Effector memory CD4-positive, alpha-beta T cell (primary cell): ENCODE results near the gene ATP8A2.

ENCODE experiments used
- DNase-seq, 3 donors: peaks; one replicate each; pipeline ENCODE4 v3.0.0-alpha.2; 2020
- H3K27ac ChIP-seq: 2 replicates; pipeline ENCODE4 v1.7.0; 2013; ENCODE audit warnings: mild to moderate bottlenecking, low read length, moderate library complexity; ENCODE audit not compliant: insufficient read depth, poor library complexity, severe bottlenecking
- H3K27me3 ChIP-seq: replicated peaks from 2 replicates; pipeline ENCODE4 v1.7.0; 2013; ENCODE audit warnings: mild to moderate bottlenecking, low read length; ENCODE audit not compliant: insufficient read depth, control insufficient read depth, poor library complexity, severe bottlenecking
- H3K36me3 ChIP-seq: 2 replicates; pipeline ENCODE4 v1.7.0; 2013; ENCODE audit warnings: mild to moderate bottlenecking, low read length, moderate library complexity; ENCODE audit not compliant: control insufficient read depth, insufficient read depth
- H3K4me1 ChIP-seq: 2 replicates; pipeline ENCODE4 v1.7.0; 2013; ENCODE audit warnings: low read length, mild to moderate bottlenecking; ENCODE audit not compliant: control insufficient read depth, insufficient read depth, poor library complexity, severe bottlenecking
- H3K4me3 ChIP-seq: 2 replicates; pipeline ENCODE4 v1.7.0; 2013; ENCODE audit warnings: low read length, low read depth, mild to moderate bottlenecking; ENCODE audit not compliant: insufficient read depth, poor library complexity, severe bottlenecking
- H3K9me3 ChIP-seq: 2 replicates; pipeline ENCODE4 v1.7.0; 2013; ENCODE audit warnings: mild to moderate bottlenecking, low read length, moderate library complexity; ENCODE audit not compliant: control insufficient read depth

Gene ATP8A2

DNA sequence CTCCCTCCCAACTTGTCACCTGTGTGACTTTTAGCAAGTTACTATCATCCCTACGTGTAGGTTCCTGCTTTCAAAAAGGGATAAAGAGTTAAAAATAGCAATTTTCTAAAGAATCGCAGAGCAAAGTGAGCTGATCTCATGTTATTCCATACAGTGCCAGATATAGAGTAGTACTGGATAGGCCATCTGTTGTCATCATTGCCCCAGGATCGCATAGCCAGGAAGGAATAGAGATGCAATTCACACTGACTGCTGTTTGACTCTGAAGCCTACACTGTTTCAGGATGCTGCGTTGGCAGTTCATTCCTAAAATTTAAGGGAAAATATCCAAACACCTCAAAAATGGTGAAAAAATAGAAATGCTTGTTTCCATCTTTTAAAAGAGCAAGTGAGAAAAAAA is 541.2 kb downstream of the ATP8A2 start:
- H3K36me3 ChIP-seq: no peaks in the 10 kb centered on the region
- no peak overlapping the region for H3K27ac ChIP-seq
- H3K4me3 ChIP-seq: no peak overlapping the region
- DNase-seq: no peak
- no peaks in the 10 kb centered on the region for H3K27me3 ChIP-seq
- no peaks in the 10 kb centered on the region for H3K9me3 ChIP-seq
- no peaks in the 10 kb centered on the region for H3K4me1 ChIP-seq

GRCh38 chr13:25915840-25916518 is 544.2 kb downstream of the ATP8A2 start:
- H3K4me1 ChIP-seq: no peaks in the 10 kb centered on the region
- no peaks in the 10 kb centered on the region for H3K36me3 ChIP-seq
- no peaks in the 10 kb centered on the region for H3K27me3 ChIP-seq
- no peak overlapping the region for H3K27ac ChIP-seq
- DNase-seq: no peak
- no peaks in the 10 kb centered on the region for H3K9me3 ChIP-seq
- no peak overlapping the region for H3K4me3 ChIP-seq

DNA sequence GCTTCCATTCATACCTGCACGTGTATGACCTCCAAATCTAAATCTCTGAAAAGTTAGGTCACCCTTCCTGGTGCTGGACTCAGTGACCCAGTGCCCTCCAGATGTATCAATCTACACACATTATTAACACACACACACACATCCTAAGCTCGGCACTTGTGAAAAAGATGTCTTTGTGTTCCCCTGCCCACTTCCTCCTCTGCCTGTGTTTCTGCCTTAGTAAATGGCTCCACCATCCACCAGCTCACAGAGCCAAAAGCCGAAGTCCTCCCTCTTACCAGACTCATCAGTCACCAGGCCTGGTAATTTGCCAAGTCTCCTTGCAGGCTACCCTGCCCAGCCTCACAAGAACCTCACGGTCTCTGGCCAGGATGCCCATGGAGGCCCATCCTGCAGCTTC is 548.5 kb downstream of the ATP8A2 start:
- Histone ChIP-seq H3K36me3 (no peaks in the 10 kb centered on the region), H3K4me3 (no peak overlapping the region), H3K27ac (no peak overlapping the region), H3K9me3 (no peaks in the 10 kb centered on the region), H3K4me1 (no peaks in the 10 kb centered on the region), H3K27me3 (no peaks in the 10 kb centered on the region)
- no peak for DNase-seq

DNA sequence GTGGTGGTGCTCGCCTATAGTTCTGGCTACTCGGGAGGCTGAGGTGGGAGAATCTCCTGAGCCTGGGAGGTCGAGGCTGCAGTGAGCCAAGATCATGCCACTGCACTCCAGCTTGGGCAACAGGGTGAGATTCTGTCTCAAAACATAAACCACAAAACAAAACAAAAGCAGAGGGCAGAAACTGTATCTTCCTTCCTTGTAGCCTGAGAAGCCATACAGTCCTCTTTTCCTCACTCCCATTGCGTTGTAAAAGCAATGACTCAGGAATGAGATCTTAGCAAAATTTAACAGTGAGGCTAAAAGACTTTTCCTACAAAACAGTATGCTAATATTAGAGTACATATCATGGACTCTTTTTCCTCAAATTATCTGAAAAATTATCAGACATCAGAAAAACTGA is 549.2 kb downstream of the ATP8A2 start:
- DNase-seq: no peak
- no peaks in the 10 kb centered on the region for H3K9me3 ChIP-seq
- no peaks in the 10 kb centered on the region for H3K27me3 ChIP-seq
- no peaks in the 10 kb centered on the region for H3K36me3 ChIP-seq
- no peaks in the 10 kb centered on the region for H3K4me1 ChIP-seq
- H3K4me3 ChIP-seq: no peak overlapping the region
- no peak overlapping the region for H3K27ac ChIP-seq

DNA sequence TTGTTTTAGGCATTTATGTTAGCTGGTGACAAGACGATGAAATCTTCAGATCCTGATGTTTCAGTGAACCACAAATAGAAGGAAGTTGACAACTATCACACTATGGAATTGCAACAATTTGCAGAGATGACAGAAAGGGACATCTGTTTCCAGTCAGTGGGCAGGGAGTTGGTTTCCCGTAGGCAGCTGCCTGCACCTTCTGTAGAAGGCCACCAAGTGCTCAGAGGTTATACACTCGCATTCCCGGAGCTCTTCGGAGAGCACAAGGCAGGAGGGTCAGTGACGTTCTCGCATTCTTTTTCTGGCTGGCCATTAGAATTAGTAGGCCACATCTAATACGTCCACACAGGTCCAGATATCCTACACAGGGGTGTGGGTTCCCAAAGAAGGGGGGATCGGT is 550.6 kb downstream of the ATP8A2 start:
- Histone ChIP-seq H3K27me3 (no peaks in the 10 kb centered on the region), H3K9me3 (no peaks in the 10 kb centered on the region), H3K27ac (no peak overlapping the region), H3K36me3 (no peaks in the 10 kb centered on the region), H3K4me1 (no peaks in the 10 kb centered on the region), H3K4me3 (no peak overlapping the region)
- DNase-seq: no peak

DNA sequence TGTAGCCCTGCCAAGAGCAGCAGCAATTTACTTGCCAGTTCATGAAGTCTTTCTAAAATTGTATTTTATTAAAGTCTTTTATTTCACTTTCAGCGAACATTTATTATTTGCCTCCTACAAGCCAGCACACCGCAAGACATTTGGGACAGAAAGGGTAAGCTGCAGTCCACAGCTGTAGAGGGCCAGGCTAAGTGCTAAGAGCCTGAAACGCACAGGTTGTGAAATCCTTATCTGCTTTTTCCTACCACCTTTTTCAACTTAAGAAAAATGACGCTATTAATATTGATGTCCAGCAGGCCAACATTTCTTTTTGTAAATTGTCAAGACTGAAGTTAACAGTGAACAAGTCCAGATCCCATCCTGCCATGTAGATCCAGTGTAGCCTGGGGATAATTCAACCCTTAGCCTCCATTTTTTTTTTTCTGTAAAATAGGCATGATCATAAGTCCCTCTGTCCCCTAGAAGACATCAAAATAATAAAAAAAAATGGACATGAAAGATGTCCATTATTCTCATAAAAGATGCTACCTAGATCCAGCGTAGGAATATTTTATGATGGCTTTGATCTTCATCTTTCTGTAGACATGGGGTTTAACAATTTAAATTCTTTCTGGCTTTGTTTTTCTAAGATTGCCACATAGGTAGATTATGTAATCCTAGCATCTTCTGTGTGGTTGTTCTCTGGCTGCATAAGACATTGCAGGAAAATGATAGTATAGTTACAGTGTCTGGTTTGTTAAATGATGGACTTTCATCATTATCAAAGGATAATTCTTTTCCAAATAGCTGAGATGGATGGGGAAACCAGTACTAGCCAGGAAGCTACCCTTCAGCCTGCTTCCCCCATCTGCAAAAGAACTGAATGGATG is 551.7 kb downstream of the ATP8A2 start:
- no peak for DNase-seq
- H3K36me3 ChIP-seq: no peaks in the 10 kb centered on the region
- no peak overlapping the region for H3K27ac ChIP-seq
- no peaks in the 10 kb centered on the region for H3K4me1 ChIP-seq
- no peaks in the 10 kb centered on the region for H3K9me3 ChIP-seq
- no peak overlapping the region for H3K4me3 ChIP-seq
- H3K27me3 ChIP-seq: no peaks in the 10 kb centered on the region

- Histone ChIP-seq H3K27me3 (no peaks in the 10 kb centered on the region), H3K4me3 (no peak overlapping the region), H3K36me3 (no peaks in the 10 kb centered on the region), H3K9me3 (no peaks in the 10 kb centered on the region), H3K4me1 (no peaks in the 10 kb centered on the region), H3K27ac (no peak overlapping the region)
- DNase-seq: no peak
These were observed 555.6 kb downstream of the ATP8A2 start for GRCh38 chr13:25927363-25927762.

DNA sequence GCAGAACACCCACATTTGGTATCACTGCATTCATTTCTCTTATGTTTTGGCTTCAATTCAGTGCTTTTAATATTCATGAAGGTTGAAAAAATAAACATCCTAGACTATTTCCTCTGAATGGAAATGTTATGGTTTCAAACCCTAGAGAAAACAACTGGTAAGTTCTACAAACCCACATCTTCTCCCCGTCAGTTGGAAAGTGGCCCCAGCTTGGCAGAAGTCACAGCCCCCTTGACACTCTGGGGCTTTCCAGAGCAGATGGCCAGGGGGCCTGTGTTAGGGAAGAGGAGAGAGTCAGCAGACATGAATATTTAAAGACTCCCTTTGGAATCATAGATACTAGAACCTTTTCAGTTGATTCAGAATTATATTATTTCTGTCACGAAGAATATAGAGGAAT is 556.2 kb downstream of the ATP8A2 start:
- Histone ChIP-seq H3K9me3 (no peaks in the 10 kb centered on the region), H3K27ac (no peak overlapping the region), H3K4me1 (no peaks in the 10 kb centered on the region), H3K4me3 (no peak overlapping the region), H3K27me3 (no peaks in the 10 kb centered on the region), H3K36me3 (no peaks in the 10 kb centered on the region)
- no peak for DNase-seq

DNA sequence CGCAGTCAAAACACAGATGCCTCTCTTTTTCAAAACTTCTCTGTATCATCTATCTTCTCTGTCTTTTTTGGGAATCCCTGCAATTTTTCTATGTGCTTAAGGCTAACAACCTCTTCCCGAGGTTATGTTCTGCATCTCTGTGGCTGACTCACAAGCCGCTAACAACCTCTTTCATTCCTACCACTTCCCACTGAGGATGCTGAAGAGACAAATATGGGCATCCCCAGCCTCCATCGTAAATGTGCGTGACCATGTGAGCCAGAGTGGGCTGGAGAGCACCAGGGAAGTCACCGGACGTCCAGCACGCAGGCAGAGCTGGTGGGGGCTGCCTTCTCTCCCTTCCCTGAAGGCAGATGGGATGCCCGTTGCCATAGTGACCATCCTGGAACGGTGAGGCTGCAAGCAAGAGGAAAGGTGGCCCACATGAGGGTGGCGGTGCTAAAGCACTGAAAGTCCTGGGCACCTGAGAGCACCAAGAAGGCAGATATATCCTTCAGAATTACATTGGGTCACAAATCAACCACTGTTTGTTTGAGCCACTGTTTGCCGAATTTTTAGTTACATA is 557.2 kb downstream of the ATP8A2 start:
- Histone ChIP-seq H3K9me3 (no peaks in the 10 kb centered on the region), H3K36me3 (no peaks in the 10 kb centered on the region), H3K4me3 (no peak overlapping the region), H3K27me3 (no peaks in the 10 kb centered on the region), H3K27ac (no peak overlapping the region), H3K4me1 (no peaks in the 10 kb centered on the region)
- DNase-seq: no peak

- H3K9me3 ChIP-seq: no peaks in the 10 kb centered on the region
- no peak for DNase-seq
- no peak overlapping the region for H3K4me3 ChIP-seq
These were observed 558.0 kb downstream of the ATP8A2 start for GRCh38 chr13:25929816-25930215.

More at GRCh38 chr13:25929816-25930215, 558.0 kb downstream of the ATP8A2 start:
- Histone ChIP-seq H3K4me1 (no peaks in the 10 kb centered on the region), H3K27me3 (no peaks in the 10 kb centered on the region), H3K36me3 (no peaks in the 10 kb centered on the region), H3K27ac (no peak overlapping the region)
